Urinary bladder (tissue), 4 donors: ENCODE results near the gene AXL. TPM values are rescaled to one million over a fixed set of nuclear protein-coding genes. Genes with fewer than 3 reads are reported as not detected.
"Not testable (repeated sequence)": the region's sequence is repeated elsewhere in the genome, so short reads cannot be mapped to it uniquely, and the experiment has no call there.

Source experiments
- DNase-seq: peaks from one replicate; pipeline ENCODE4 v3.0.0-alpha.2; 2015; ENCODE audit errors: extremely low spot score
- H3K27ac ChIP-seq: one replicate; pipeline ENCODE4 v1.5.1; 2013; ENCODE audit warnings: low read depth, mild to moderate bottlenecking, moderate library complexity
- H3K36me3 ChIP-seq: one replicate; pipeline ENCODE4 v1.6.1; 2013; ENCODE audit warnings: mild to moderate bottlenecking, moderate library complexity; ENCODE audit not compliant: insufficient read depth
- H3K4me1 ChIP-seq: one replicate; pipeline ENCODE4 v1.6.1; 2013; ENCODE audit warnings: mild to moderate bottlenecking, moderate library complexity; ENCODE audit not compliant: insufficient read depth
- H3K4me3 ChIP-seq: one replicate; pipeline ENCODE4 v1.5.1; 2013; ENCODE audit warnings: low read depth, low read length
- whole genome bisulfite sequencing: extraction: QIAGEN DNeasy Blood & Tissue Kit; methylation state at CpG from one replicate; pipeline ENCODE4 v1.1.7; 2013; 5-methylcytosine and 5-hydroxymethylcytosine counted together
- polyA plus RNA-seq: library from polyadenylated mRNA; stranded (reverse); fragments of 200-250 nt; gene quantifications from one replicate; pipeline ENCODE4 v1.2.3, GENCODE V29; 2013
- total RNA-seq: library from RNA; depleted of rRNA; stranded (reverse); fragments of >200 nt; gene quantifications from one replicate; pipeline ENCODE4 v1.2.3, GENCODE V29; 2014
- donor health status: healthy with polysubstance abuse.
- donor health status: healthy.

Gene AXL
- total and polyA plus RNA-seq, 2 donors, result 53.7 to 55.0 TPM

GRCh38 chr19:41263042-41263849 is 44.2 kb downstream of the AXL start:
- WGBS, result under 1% methylated on average over 46 of the region's 46 CpGs

GRCh38 chr19:41263850-41264580 is 45.0 kb downstream of the AXL start, which contains the start of gene HNRNPUL1:
TSS of gene HNRNPUL1 (plus strand) at chr19:41264372. CDS start at chr19:41264504, 132 bp downstream.
- peak; percentile 100 for DNase-seq
- under 1% methylated on average over 55 of the region's 55 CpGs for WGBS
- H3K27ac ChIP-seq, result peak within 1 kb of the TSS; percentile 98

More at GRCh38 chr19:41263042-41263849, 44.2 kb downstream of the AXL start:
- Histone ChIP-seq H3K36me3 (no peaks in the 10 kb centered on the region), H3K27ac (peak overlapping the region; percentile 95), H3K4me3 (peak overlapping the region; percentile 45), H3K4me1 (peaks cover 2% of the 10 kb centered on the region)
- DNase-seq, result peak; percentile 42

GRCh38 chr19:41264581-41265394 is 45.8 kb downstream of the AXL start:
- DNase-seq, result peak; percentile 18
- Histone ChIP-seq H3K36me3 (peaks cover 4% of the 10 kb centered on the region), H3K27ac (peak overlapping the region; percentile 98), H3K4me3 (peak overlapping the region; percentile 85), H3K4me1 (peaks cover 2% of the 10 kb centered on the region)
- under 1% methylated on average over 75 of the region's 75 CpGs for WGBS

More at GRCh38 chr19:41263850-41264580, 45.0 kb downstream of the AXL start, which contains the start of gene HNRNPUL1:
- Histone ChIP-seq H3K4me3 (peak within 1 kb of the TSS; percentile 85), H3K4me1 (peaks cover 2% of the 10 kb centered on the region), H3K36me3 (peaks cover 2% of the 10 kb centered on the region)

GRCh38 chr19:41265395-41266153 is 46.6 kb downstream of the AXL start:
- Histone ChIP-seq H3K27ac (peak overlapping the region; percentile 98), H3K4me1 (peaks cover 2% of the 10 kb centered on the region), H3K36me3 (peaks cover 4% of the 10 kb centered on the region), H3K4me3 (peak overlapping the region; percentile 85)
- 9% methylated on average over 17 of the region's 17 CpGs for WGBS
- DNase-seq, result no peak

- Histone ChIP-seq H3K36me3 (peaks cover 13% of the 10 kb centered on the region), H3K27ac (no peak overlapping the region), H3K4me1 (peaks cover 2% of the 10 kb centered on the region), H3K4me3 (no peak overlapping the region)
- no peak for DNase-seq
- WGBS, result 93% methylated on average over 2 of the region's 2 CpGs
Measured at GRCh38 chr19:41269055-41269454, 50.0 kb downstream of the AXL start.

- peaks cover 2% of the 10 kb centered on the region for H3K4me1 ChIP-seq
- DNase-seq, result no peak
- H3K4me3 ChIP-seq, result no peak overlapping the region
- no peak overlapping the region for H3K27ac ChIP-seq
- WGBS, result 90% methylated on average over 5 of the region's 5 CpGs
- H3K36me3 ChIP-seq, result peaks cover 17% of the 10 kb centered on the region
Measured at GRCh38 chr19:41269571-41269970, 50.5 kb downstream of the AXL start.

- H3K4me3 ChIP-seq, result no peak overlapping the region
- no peaks in the 10 kb centered on the region for H3K4me1 ChIP-seq
- peaks cover 20% of the 10 kb centered on the region for H3K36me3 ChIP-seq
- no peak for DNase-seq
- H3K27ac ChIP-seq, result no peak overlapping the region
- WGBS, result 88% methylated on average over 6 of the region's 6 CpGs
Measured at GRCh38 chr19:41273076-41273475, 54.1 kb downstream of the AXL start.

GRCh38 chr19:41274802-41275201 is 55.8 kb downstream of the AXL start:
- Histone ChIP-seq H3K4me3 (no peak overlapping the region), H3K36me3 (peaks cover 17% of the 10 kb centered on the region), H3K27ac (no peak overlapping the region), H3K4me1 (no peaks in the 10 kb centered on the region)
- 95% methylated on average over 5 of the region's 5 CpGs for WGBS
- no peak for DNase-seq

- peaks cover 22% of the 10 kb centered on the region for H3K36me3 ChIP-seq
- no peak overlapping the region for H3K27ac ChIP-seq
- H3K4me3 ChIP-seq, result no peak overlapping the region
- H3K4me1 ChIP-seq, result no peaks in the 10 kb centered on the region
- WGBS, result 74% methylated on average over 3 of the region's 3 CpGs
- no peak for DNase-seq
Measured at GRCh38 chr19:41276231-41276630, 57.2 kb downstream of the AXL start.

- peaks cover 19% of the 10 kb centered on the region for H3K36me3 ChIP-seq
- no peak for DNase-seq
- WGBS, result 93% methylated on average over 2 of the region's 2 CpGs
- H3K27ac ChIP-seq, result no peak overlapping the region
- no peak overlapping the region for H3K4me3 ChIP-seq
- no peaks in the 10 kb centered on the region for H3K4me1 ChIP-seq
Measured at GRCh38 chr19:41278478-41278877, 59.5 kb downstream of the AXL start.

- no peak overlapping the region for H3K27ac ChIP-seq
- peaks cover 7% of the 10 kb centered on the region for H3K36me3 ChIP-seq
- no peaks in the 10 kb centered on the region for H3K4me1 ChIP-seq
- DNase-seq, result no peak
- 81% methylated on average over 3 of the region's 3 CpGs for WGBS
- H3K4me3 ChIP-seq, result no peak overlapping the region
Measured at GRCh38 chr19:41288673-41289530, 69.9 kb downstream of the AXL start.

GRCh38 chr19:41289814-41290213 is 70.8 kb downstream of the AXL start:
- not testable (repeated sequence) for H3K4me3 ChIP-seq, H3K36me3 ChIP-seq, DNase-seq, H3K4me1 ChIP-seq, H3K27ac ChIP-seq
- 90% methylated on average over 8 of the region's 8 CpGs for WGBS
